Stimulated activated CD4-positive, alpha-beta T cell treated with anti-CD3 and anti-CD28 coated beads, Interleukin-1b, Interleukin-23, amount 100 ng/mL, for 48 hours (primary cell): ENCODE measurements around the gene PTPRG.
"Not testable (repeated sequence)": the region's sequence is repeated elsewhere in the genome, so short reads cannot be mapped to it uniquely, and the experiment has no call there.

Experiments used
- DNase-seq: peaks from one replicate; pipeline ENCODE4 v3.0.0-alpha.2; 2020

The PTPRG gene

DNA sequence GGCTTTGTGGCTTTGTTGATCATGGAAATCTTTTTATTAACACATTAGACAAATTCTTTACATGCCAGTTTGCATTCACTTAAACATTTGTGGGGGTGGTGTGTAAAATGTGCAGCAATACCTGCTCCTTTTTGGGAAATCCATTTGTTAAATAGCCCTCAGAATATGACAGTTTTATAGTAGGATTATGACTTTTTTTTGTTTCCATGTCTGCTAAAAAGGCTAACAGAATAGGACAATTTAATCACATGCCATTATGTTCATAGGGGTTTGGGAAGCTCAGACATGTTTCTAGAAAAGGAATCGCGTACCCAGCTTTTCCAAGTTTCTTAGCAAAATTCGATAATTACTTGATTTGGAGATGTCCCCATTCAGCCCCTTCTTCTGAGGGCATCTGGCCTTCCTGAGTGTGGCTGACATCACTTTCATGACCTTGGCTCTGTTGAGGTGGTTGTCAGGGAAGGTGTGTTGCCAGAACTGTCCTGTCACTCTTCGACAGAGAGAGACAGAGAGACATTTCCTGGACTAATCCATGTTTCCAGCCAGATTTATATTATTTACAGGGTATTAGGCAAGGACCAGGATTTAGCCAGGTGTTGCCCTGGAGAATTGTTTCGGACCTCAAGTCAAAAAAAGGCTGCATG, 126.4 kb downstream of the PTPRG start:
- no peak for DNase-seq

DNA sequence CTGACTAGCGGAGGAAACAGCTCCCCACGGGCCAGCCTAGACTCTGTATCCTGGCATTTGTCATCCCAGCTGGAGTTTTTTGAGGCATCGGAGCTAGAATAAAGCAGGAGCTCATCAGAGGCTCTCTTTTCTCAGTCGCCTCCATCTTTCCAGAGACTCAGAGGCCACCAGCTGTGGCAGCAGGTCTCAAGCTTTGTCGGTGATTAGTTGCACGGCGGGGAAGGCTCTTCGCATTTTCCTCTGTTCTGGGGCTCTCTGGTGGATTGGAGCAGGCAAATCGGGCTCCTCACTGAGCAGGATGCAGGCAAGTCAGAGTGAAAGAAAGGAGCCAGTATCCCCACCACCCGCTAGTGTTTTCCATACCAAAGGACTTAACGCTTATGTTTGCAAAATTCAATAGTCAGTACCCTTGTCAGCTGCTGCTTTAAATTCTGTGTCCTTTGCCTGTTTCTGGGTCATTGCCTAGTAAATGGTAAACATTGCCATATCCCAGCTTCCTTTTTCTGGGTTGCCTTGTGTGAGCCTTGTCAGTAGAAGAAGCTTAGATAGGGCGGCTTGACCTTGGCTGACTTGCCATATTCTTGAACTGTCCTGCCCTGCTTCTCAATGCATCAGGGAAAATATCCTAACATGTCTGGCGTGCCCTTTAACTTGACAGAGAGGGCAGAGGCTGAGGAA, 127.1 kb downstream of the PTPRG start:
- DNase-seq, result no peak

DNA sequence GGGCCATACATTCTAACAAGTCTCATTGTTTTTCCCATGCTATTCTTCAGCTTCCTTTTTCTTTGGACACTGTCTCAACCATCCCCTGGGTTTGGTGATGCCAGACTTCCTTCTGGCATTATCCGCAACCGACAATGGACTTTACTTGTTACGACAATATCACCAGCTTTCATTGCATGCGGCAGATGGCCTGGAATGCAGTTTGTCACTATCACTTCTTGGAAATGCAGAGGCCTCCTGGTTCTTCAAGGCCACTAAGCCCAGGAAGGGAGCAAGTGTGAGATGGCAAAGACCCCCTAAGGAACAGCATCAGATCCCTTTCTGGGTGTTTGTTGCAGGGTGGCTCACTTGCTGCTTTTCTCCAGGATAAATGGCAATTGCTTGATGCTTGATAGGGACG, 128.6 kb downstream of the PTPRG start:
- DNase-seq, result no peak

DNA sequence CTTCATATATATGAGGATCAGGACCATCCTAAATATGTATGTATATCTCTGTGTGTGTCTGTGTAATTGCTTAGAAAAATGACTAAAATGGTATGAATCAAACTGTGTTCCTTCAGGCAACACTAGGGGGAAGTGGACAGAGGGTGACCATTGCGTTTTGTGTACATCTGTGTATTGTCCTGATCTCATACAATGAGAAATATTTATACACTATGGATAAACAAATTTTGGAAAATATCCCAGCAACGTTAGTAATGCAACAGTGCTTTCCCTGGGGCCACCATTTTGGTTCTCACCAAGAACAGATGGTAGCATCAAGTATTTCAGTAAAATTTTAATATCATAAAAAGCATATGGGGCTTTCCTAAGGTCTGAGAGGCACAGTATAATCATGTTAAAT, 130.1 kb downstream of the PTPRG start:
- no peak for DNase-seq

DNA sequence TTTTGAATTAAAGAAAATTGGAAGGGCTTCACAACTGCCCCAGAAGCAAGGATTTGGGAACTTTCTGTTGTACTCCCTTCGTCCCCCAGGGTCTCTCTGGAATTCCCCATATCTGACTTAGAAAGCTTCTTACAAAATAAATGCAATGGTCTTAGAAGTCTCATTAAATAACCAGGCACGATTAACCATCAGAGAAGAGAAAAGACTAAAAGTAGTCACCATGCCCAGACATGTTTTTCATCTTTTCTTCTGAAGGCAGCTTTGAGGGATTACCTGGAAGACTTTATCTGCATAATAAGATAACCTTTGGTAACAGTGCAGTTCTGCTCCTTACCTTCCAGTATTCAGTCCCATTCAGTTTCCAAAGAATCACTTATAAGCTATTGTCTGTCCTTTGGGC, 135.9 kb downstream of the PTPRG start:
- DNase-seq, result no peak

DNA sequence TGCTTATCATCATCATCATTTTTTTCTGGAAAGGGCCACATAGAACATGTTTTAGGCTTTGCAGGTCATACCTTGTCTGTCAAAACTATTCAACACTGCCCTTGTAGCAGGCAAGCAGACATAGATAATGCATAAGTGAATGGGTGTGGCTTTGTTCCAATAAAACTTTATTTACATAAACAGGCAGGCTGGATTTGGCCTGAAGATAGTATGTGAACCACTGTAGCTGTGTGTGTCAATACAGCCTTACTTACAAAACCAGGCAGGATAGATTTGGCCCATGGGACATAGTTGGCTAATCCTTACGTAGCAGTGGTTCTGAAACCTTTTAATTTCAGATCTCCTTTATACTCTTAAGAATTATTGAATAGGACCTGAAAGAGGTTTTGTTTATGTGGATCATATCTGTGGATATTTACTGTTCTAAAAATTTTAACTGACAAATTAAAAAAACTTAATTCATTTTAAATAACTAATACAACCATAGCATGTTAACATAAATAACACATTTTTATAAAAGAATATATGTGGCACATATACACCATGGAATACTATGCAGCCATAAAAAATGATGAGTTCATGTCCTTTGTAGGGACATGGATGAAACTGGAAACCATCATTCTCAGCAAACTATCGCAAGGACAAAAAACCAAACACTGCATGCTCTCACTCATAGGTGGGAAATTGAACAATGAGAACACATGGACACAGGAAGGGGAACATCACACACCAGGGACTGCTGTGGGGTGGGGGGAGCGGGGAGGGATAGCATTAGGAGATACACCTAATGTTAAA, 137.1 kb downstream of the PTPRG start:
- DNase-seq, result not testable (repeated sequence)

DNA sequence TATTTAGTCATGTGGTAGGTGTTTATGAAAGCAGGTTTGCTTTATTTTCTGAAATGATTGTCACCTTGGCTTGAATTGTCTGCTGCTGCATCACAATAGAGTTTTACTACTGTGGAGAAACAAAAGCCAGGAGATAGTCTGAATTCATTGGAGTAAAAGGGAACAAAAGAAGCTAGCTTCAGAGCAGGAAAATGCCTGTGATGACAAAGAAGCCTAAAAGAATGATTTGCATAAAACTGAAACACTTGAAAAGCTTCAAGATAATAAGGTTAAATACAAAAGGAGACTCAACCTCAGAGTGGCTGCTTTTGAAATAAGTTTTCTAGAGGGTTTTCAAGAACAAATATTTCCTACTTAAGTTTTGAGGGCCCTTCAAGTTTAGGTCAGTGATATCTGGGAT, 138.3 kb downstream of the PTPRG start:
- no peak for DNase-seq

DNA sequence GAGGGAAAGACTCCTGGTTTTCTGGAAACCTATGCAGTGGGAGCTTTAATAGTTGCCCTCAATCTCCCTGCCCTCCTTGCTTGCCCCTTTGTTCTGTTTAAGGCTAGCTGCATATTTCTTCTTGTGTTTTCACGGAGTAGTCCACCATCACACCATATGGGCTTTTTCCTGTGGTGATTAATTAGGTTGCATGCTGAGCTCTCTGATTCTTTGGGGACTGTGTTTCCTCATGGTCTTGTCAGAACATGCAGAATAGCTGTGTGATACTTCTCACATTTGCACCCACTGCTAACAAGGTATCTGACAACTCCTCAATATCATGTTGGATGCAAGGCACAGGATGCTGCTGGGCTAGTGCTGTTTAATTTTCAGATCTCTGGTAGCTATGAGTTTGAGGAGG, 139.6 kb downstream of the PTPRG start:
- DNase-seq, result no peak

DNA sequence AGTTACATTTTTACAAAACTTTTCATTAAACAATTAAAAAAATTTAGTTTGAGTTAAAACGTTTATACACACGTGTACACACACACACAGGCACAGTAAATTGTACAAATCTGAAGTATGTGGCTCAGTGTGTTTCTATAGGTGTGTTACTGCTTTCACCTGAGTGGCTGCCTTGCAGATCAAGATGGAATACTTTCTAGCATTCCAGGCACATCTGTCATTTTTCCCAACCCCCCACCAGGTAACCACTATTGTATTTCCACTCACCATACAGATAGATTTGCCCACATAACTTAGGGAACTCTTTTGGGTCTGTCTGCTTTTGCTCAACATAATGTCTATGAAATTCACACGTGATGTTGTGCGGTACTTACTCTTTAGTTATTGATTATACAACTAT, 141.1 kb downstream of the PTPRG start:
- DNase-seq, result no peak

DNA sequence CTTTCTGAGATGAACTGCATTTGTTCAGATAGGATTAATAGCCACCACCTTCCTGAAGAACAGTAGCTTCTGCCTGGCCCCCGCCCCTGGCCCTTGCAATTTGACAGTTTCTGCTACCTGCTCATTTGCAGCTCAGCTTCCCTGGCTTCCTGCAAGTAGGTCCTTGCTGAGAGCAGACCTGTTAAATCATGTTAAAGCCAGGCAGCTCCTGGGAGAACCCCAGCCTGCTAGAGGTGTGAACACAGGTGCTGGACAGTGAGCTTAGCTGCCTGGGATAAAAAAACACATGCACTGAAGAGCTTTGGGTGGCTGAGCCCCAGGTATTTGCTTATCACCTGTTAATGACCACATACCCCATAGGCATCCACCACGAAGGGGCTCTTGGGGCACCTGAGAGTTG, 143.4 kb downstream of the PTPRG start:
- DNase-seq, result no peak

DNA sequence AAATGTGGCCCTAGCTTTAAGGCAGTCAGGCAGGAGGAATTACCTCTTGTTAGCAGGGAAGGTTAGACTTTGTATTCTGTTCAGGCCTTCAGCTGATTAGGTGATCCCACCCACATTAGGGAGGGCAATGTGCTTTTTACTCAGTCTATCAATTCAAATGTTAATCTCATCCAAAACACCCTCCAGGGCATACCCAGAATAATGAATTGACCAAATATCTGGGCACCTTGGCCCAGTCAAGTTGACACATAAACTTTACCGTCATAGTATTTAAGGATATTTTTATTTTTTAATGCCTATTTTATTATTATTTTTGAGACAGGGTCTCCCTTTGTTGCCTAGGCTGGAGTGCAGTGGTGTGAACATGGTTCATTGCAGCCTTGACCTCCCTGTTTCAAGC, 146.1 kb downstream of the PTPRG start:
- no peak for DNase-seq

DNA sequence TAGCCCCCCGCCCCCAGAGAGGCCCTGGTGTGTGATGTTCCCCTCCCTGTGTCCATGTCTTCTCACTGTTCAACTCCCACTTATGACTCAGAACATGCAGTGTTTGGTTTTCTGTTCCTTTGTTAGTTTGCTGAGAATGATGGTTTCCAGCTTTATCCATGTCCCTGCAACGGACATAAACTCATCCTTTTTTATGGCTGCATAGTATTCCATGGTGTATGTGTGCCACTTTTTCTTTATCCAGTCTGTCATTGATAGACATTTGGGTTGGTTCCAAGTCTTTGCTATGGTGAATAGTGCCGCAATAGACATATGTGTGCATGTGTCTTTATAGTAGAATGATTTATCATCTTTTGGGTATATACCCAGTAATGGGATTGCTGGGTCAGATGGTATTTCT, 149.5 kb downstream of the PTPRG start:
- DNase-seq, result not testable (repeated sequence)

DNA sequence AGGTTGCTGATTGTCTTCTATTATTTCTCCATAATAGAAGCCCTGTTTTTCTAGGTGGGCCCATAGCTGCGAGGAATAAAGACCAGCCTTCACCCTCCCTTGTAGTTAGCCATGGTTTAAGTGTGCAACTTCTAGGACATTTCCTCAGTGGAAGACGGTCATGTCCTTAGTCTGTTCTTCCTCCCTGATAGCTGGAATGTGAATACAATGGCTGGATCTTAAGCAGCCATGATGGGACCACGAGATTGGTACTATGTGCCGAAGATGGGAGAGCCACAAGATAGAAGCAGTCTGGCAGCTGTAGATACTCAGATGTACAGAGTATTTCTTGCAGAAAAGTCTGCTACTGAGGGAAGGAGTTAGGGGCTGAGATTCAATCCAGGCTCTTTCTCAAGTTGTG, 152.9 kb downstream of the PTPRG start:
- DNase-seq, result no peak

DNA sequence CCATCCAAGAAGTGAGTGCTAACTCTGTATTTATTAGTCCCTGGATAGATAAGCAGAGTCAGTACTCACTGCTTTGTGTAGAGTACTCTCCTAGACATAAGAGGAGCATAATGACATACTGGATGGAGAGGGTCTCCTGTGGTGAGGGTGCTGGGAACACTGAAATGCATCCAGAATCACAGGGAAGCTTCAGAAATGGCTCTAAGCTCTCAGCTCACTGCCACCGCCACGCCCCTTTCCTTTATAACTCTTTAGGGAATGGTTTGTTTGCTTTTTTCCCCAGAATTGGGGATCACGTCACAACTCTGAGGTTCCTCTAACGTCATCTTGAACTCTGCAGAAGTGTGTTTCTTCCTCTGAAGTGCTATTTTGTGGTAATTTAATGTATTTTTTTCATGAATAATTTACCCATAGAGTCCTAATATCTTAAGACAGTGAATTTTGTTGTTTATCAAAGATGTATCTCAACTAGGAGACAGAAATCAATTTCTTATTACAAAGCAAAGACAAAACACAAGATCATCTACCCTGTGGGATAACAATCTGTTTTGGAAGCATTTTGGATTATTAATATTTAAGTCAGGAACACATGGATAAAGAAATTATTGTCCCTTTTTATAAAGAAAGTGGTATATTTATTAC, 154.6 kb downstream of the PTPRG start:
- no peak for DNase-seq

DNA sequence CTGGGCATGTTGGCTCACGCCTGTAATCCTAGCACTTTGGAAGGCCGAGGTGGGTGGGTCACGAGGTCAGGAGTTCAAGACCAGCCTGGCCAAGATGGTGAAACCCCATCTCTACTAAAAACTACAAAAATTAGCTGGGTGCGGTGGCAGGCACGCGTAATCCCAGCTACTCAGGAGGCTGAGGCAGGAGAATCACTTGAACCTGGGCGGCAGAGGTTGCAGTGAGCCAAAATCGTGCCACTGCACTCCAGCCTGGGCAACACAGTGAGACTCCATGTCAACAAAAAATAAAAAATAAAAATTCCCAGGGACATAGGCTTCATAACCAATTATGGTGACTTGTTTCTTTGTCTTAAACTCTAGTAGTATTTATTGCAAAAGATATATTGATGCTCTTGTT, 155.3 kb downstream of the PTPRG start:
- not testable (repeated sequence) for DNase-seq

DNA sequence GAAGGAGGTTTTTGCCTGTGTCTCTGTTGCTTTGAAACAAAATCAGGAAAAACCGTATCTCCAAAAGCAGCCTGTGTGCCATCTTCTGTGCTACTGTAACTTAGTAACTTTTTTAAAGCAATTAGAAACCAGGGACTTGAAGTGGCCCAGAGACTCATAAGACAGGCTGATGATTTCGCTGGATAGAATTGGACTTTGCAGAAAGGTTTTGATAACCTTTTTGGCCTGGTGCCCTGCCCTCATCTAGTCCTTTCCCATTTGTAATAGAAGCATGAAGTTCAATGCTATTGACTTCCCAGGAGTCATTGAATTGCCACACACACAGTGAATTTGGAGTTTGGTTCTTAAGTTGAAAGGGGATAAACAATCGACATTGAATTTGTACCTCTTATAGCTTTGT, 157.2 kb downstream of the PTPRG start:
- no peak for DNase-seq

DNA sequence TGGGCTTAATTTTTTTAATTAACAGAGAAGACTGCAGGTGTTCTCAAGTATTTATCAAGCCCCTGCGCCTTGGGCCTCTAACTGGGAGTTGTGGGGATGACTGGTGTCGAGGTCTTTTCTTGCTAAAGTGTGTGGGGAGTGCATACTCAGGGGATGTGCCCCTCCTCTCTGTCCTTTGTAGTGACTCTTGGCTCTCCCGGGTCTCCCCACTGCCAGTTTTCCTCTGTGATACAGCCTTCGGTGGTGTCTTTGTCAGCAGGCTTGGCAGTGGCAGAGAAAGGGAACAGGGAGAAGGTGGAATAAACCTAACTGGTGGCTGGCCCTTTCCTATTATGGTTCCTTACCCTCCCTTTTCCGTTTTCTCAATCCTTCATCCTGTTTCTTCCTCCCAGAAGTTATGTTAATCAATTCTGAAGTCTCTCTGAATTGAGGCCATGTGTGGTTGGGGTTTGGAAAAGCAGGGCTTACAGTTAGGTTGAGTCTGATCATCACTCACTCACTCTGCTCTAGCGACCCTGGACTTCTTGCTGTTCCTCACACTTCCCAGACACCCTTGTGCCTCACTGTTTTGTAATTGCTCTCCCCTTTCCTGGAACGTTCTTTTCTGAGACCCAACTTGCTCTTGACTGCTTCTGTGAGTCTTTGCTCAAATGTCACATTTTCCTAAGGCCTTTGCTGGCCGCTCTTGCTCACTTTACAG, 158.1 kb downstream of the PTPRG start:
- DNase-seq, result no peak

DNA sequence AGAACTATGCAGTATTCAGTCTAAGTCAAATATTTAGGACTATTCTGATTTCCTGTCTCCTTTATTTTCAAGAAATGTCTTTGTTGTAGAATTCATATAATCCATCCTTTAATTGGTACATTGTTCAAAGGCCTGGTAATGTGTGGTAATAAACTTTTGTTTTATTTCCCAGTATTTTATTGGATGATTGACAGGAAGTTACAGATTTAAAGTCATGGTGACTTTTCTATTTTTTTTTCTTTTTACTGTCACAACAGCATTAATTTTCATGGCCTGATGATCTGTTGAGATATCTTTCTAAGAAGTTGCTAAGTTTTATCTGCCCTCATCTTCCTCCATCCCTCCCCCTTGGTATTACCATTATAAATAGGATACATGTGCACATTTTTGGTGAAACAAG, 161.7 kb downstream of the PTPRG start:
- no peak for DNase-seq

DNA sequence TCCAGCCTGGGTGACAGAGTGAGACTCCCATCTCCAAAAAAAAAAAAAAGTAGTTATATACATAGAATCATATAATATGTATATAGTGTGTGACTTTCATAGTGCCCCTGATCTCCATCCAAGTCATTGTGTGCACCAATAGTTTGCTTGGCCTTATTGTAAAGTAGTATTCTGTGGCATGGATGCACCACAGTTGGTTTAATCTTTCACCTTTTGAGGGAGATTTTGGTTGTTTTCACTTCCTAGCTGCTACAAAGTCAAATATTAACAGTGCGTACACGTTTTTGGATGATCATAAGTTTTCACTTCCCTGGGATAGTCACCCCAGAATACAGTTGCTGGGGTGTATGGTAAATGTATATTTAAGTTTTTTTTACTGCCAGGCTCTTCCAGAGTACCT, 162.8 kb downstream of the PTPRG start:
- DNase-seq, result no peak

DNA sequence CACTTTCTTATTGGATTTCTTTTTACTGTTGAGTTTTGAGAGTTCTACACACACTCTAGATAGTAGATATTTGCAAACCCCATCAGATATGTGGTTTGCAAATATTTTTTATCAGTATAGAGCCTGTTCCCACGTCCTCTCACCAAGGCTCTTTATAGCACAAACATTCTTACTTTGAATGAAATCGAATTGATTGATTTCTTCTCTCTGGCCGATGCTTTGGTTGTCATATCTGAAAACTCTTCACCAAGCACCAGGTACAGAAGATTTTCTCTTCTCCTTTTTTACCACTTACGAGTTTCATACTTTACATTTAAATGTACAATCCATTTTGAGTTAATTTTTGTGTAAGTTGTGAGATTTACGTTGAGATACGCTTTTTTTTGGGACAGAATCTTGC, 163.4 kb downstream of the PTPRG start:
- DNase-seq, result no peak

DNA sequence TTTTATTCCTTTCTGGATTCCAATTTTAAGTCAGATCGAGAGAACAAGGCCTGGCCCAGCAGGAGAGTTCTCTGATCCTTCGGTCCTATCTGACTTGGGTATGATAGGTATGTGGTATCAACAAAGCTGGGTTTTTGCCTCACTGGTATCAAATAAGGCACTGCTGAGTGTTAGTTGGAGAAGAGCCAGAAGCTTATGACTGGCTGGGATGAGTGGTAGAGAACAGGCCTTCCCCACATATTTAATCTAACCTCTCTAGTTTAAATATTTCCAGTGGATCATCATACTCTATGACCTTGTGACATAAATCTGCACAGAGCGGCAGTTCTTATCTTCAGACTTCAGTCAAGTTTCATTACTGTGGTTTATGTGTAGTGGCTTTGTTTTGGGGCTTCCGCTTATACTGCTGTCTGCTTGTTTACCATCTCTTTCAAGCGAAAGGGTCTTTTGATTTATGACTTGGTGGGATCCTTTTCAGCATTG, 164.5 kb downstream of the PTPRG start:
- no peak for DNase-seq

DNA sequence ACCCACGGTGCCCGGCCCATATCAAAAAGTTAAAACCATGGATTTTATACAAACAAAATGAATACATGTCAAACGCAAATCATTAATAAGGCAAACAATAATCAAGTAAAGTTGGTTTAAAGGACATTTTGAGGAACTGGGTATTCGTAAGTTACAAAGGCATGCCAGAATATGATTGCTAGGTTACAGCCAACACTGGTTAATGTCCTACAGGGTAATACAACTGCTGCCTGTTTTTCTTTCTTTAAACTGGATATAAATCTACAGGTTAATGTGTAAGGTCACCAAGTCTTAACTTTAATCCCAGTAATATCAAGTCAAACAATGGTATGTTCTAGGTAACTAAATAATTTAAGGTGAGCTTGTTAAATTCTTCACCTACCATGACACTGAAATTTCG, 166.1 kb downstream of the PTPRG start:
- no peak for DNase-seq

DNA sequence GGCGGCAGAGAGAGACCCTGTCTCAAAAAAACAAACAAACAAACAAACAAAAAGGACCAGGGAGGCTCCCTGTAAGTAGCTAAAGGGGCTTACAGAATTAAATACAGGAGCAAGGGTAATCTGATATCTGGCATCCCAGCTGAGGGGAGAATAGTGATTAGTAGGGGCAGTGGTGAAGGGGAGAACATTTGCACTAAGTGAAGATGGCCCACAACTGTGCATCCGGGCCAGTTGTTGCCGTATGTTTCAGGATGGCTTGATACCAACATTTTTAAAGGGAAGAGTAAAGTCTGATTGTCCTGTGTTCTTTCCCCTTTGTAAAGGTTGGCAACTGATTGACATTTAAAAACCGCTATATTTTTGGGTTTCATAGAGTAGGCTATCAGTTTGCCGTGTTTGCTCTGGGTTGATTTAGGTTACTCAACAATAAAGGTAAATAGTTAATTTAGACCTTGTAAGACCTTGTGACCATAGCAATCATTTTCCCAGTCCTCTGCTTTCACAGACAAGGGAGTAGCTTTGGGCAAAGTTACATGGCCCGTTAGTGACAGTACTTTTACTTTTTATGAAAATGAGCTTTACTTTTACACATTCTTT, 167.8 kb downstream of the PTPRG start:
- no peak for DNase-seq
